Coronary artery (tissue), 2 donors: ENCODE results near the gene MLYCD.

Source experiments
- DNase-seq: peaks from one replicate; pipeline ENCODE4 v3.0.0-alpha.2; 2017; ENCODE audit warnings: low spot score
- H3K27ac ChIP-seq, 2 donors: fragments of 200-600 bp; sonication (generic); one replicate each; pipeline ENCODE4 v1.5.1; 2016 to 2019
- H3K4me3 ChIP-seq: fragments of 200-600 bp; sonication (generic); 2 replicates; pipeline ENCODE4 v1.5.1; 2016; ENCODE audit warnings: mild to moderate bottlenecking, moderate library complexity
- CTCF ChIP-seq: fragments of 200-600 bp; sonication (generic); IDR thresholded peaks from one replicate; pipeline ENCODE4 v1.5.1; 2019; ENCODE audit warnings: antibody characterized with exemption

MLYCD gene

GRCh38 chr16:83924686-83925085 is 25.8 kb downstream of the MLYCD start:
- DNase-seq: no peak
- no peak overlapping the region for H3K4me3 ChIP-seq
- no peak for TF ChIP-seq CTCF
- no peak overlapping the region for H3K27ac ChIP-seq

- Histone ChIP-seq H3K4me3 (no peak overlapping the region), H3K27ac (no peak overlapping the region)
- no peak for TF ChIP-seq CTCF
- no peak for DNase-seq
Measured at GRCh38 chr16:83925095-83925905, 26.4 kb downstream of the MLYCD start.

GRCh38 chr16:83925957-83926725 is 27.2 kb downstream of the MLYCD start:
- Histone ChIP-seq H3K4me3 (no peak overlapping the region), H3K27ac (no peak overlapping the region)
- no peak for DNase-seq
- TF ChIP-seq CTCF: no peak

GRCh38 chr16:83926726-83927397 is 27.9 kb downstream of the MLYCD start:
- no peak overlapping the region for H3K4me3 ChIP-seq
- DNase-seq: no peak
- H3K27ac ChIP-seq: no peak overlapping the region
- peak; percentile 93 for TF ChIP-seq CTCF

- H3K4me3 ChIP-seq: no peak overlapping the region
- no peak for DNase-seq
- TF ChIP-seq CTCF: no peak
- H3K27ac ChIP-seq: no peak overlapping the region
Measured at GRCh38 chr16:83928341-83929055, 29.6 kb downstream of the MLYCD start.

- Histone ChIP-seq H3K4me3 (no peak overlapping the region), H3K27ac (no peak overlapping the region)
- no peak for DNase-seq
- no peak for TF ChIP-seq CTCF
Measured at GRCh38 chr16:83929811-83930555, 31.1 kb downstream of the MLYCD start.
